Pancreas (tissue), 10 donors: ENCODE data around the gene SLC38A2. TPM values are rescaled to one million over a fixed set of nuclear protein-coding genes. Genes with fewer than 3 reads are reported as not detected.

ENCODE experiments used
- ATAC-seq, 4 donors: fragments of 200-7000 bp; cut with Tn5 transposase; one replicate each; pipeline versions ENCODE4 v1.8.0 to v1.9.1; 2020; ENCODE audit warnings: mild to moderate bottlenecking in 4 of 4, moderate library complexity in 4 of 4
- DNase-seq, 6 donors: peaks; one replicate each; pipeline ENCODE4 v3.0.0-alpha.2; 2020
- FAIRE-seq: peaks from 2 replicates; lab custom pipeline; 2012; peaks lifted over from hg19 to GRCh38; lab: Jason Lieb, UNC
- H3K27ac ChIP-seq, 4 donors: fragments of 200-600 bp; sonication (generic); 1 replicate in 3 of 4; 2 replicates in 1 of 4; pipeline versions ENCODE4 v1.5.0 to v1.8.0; 2020
- H3K27me3 ChIP-seq, 4 donors: fragments of 200-600 bp; one replicate each; pipeline ENCODE4 v1.8.0; 2021
- H3K36me3 ChIP-seq, 3 donors: fragments of 200-600 bp; sonication (generic) in 1 of 3; one replicate each; pipeline versions ENCODE4 v1.5.0 to v1.8.0; 2020 to 2021
- H3K4me1 ChIP-seq, 3 donors: fragments of 200-600 bp; one replicate each; pipeline ENCODE4 v1.8.0; 2021
- H3K4me3 ChIP-seq, 4 donors: fragments of 200-600 bp; sonication (generic) in 2 of 4; one replicate each; pipeline versions ENCODE4 v1.5.0 to v1.8.0; 2020 to 2021
- H3K9me3 ChIP-seq, 4 donors: fragments of 200-600 bp; one replicate each; pipeline ENCODE4 v1.8.0; 2021
- WGBS, 2 donors: extraction: QIAGEN DNeasy Blood & Tissue Kit; methylation state at CpG; one replicate each; pipeline ENCODE4 v1.1.7; 2013; 5-methylcytosine and 5-hydroxymethylcytosine counted together
- intact Hi-C, 3 donors: fragments of 100-400 bp; cut with DNase I; formaldehyde crosslinking; loops; one replicate each; pipeline versions ENCODE4 v1.11.1 to v1.14.2; 2022
- polyA plus RNA-seq, 2 donors: library from polyadenylated mRNA; stranded (reverse); fragments of 200-250 nt; gene quantifications; one replicate each; pipeline ENCODE4 v1.2.3, GENCODE V29; 2013
- total RNA-seq, 6 donors: library from RNA; stranded (reverse); fragmentation: NEBNext Ultra II Directional in 4 of 6; extraction: Animal tissue kit (Norgen Biotek cat#: 25700) in 4 of 6; gene quantifications; one replicate each; pipeline versions ENCODE4 v1.2.1 to v1.2.4, GENCODE V29; 2021 to 2023
- TF ChIP-seq, protein P1 (sequence below), 4 donors: fragments of 200-600 bp; sonication (generic) in 3 of 4; IDR thresholded peaks; one replicate each; pipeline versions ENCODE4 v1.5.0 to v1.8.0; 2021; ENCODE audit warnings: antibody characterized with exemption in 4 of 4
- donor health status: healthy with polysubstance abuse.
- donor health status: DM: no; HTN: no; CAD: no; lungs with moderate emphysema.
- donor health status: DM: no; HTN: no; CAD: no.
- donor health status: control.
- donor health status: control.
- donor health status: Bipolar disorder and iron deficiency.
- donor health status: DM: yes; HTN: yes; CAD: no.
- donor health status: DM: no; HTN: no; CAD: no.
- donor health status: DM: no; HTN: no; CAD: no.
- donor health status: DM: yes; HTN: yes; CAD: no.

SLC38A2 gene
- total and polyA plus RNA-seq, 8 donors = 24.2 to 155 (median 78.9) TPM

GRCh38 chr12:46386360-46386867, 13.8 kb upstream of the SLC38A2 start:
- no peak for DNase-seq
- peaks cover 11 to 41% (median 33%) of the 10 kb centered on the region in 3 donors for H3K4me1 ChIP-seq
- FAIRE-seq = no peak
- no peaks in the 10 kb centered on the region for H3K36me3 ChIP-seq
- H3K27ac ChIP-seq = peak overlapping the region in 1 of 4 donors; percentile 48
- intact Hi-C loops = no loop called here
- TF ChIP-seq, protein P1, sequence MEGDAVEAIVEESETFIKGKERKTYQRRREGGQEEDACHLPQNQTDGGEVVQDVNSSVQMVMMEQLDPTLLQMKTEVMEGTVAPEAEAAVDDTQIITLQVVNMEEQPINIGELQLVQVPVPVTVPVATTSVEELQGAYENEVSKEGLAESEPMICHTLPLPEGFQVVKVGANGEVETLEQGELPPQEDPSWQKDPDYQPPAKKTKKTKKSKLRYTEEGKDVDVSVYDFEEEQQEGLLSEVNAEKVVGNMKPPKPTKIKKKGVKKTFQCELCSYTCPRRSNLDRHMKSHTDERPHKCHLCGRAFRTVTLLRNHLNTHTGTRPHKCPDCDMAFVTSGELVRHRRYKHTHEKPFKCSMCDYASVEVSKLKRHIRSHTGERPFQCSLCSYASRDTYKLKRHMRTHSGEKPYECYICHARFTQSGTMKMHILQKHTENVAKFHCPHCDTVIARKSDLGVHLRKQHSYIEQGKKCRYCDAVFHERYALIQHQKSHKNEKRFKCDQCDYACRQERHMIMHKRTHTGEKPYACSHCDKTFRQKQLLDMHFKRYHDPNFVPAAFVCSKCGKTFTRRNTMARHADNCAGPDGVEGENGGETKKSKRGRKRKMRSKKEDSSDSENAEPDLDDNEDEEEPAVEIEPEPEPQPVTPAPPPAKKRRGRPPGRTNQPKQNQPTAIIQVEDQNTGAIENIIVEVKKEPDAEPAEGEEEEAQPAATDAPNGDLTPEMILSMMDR (IDR thresholded peaks at IDR 0.05) = no peak
- no peak for ATAC-seq
- H3K4me3 ChIP-seq = no peak overlapping the region
- no peaks in the 10 kb centered on the region for H3K9me3 ChIP-seq
- 43 to 51% methylated on average over 3 of the region's 3 CpGs for WGBS, 2 donors
- no peaks in the 10 kb centered on the region for H3K27me3 ChIP-seq

- peaks cover 11 to 41% (median 33%) of the 10 kb centered on the region in 3 donors for H3K4me1 ChIP-seq
- no peak overlapping the region for H3K4me3 ChIP-seq
- H3K36me3 ChIP-seq = no peaks in the 10 kb centered on the region
- ATAC-seq (no peak), DNase-seq (no peak), FAIRE-seq (no peak)
- H3K27ac ChIP-seq = peak overlapping the region in 2 of 4 donors; percentile 98 to 100
- no peaks in the 10 kb centered on the region for H3K27me3 ChIP-seq
- no peaks in the 10 kb centered on the region for H3K9me3 ChIP-seq
- WGBS, 2 donors = 79 to 84% methylated on average over 5 of the region's 5 CpGs
- intact Hi-C loops = no loop called here
- TF ChIP-seq, protein P1 (IDR thresholded peaks at IDR 0.05) = no peak
Observed at GRCh38 chr12:46385438-46385837, 12.9 kb upstream of the SLC38A2 start.

DNA sequence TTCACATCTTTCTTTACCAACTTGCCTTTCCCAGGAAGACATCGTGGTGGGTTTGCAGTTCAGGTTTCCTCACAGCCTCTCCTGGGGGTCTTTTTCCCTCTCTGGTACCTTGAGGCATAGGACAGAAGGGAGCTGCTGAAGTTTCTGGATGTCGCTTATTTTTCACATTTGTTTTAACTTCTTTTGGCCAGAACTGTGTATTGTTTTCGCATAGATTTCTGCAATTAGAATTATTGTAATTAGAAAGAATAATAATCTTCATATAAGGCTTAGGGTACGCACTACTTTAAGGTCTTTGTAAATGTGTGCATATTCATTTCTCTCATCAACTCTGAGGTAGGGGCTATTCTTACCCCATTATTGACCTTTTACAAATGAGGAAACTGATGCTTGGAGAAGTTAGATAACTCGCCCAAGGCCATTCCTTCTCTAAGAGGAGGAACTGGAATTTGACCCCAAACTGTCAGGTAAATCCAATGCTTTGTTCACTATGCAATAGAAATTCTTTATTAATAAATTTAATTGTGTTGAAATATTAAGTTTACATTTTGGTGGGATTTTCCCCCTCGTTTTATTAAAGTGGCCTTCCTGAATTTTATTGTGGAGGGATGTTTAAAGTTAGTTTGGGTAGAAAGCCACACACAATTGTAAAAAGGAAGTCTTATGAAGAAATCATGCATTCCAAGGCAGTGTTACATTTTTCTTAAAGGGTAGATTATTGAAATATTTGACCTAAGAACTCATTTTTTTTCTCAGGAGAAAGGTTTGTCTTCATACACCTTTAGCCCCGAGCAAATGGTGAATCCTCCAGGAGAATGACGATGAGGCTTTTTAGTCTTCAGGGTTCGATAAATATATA, 12.1 kb upstream of the SLC38A2 start:
- ATAC-seq (no peak), FAIRE-seq (no peak), DNase-seq (no peak)
- intact Hi-C loops = no loop called here
- Histone ChIP-seq H3K9me3 (no peaks in the 10 kb centered on the region), H3K27ac (peak overlapping the region; percentile 97 to 100 (median 98)), H3K4me3 (peak overlapping the region; percentile 32 to 70 (median 50)), H3K27me3 (no peaks in the 10 kb centered on the region), H3K4me1 (peaks cover 11 to 41% (median 33%) of the 10 kb centered on the region in 3 donors), H3K36me3 (no peaks in the 10 kb centered on the region)
- TF ChIP-seq, protein P1 (IDR thresholded peaks at IDR 0.05) = no peak
- 43 to 49% methylated on average over 9 of the region's 9 CpGs for WGBS, 2 donors

DNA sequence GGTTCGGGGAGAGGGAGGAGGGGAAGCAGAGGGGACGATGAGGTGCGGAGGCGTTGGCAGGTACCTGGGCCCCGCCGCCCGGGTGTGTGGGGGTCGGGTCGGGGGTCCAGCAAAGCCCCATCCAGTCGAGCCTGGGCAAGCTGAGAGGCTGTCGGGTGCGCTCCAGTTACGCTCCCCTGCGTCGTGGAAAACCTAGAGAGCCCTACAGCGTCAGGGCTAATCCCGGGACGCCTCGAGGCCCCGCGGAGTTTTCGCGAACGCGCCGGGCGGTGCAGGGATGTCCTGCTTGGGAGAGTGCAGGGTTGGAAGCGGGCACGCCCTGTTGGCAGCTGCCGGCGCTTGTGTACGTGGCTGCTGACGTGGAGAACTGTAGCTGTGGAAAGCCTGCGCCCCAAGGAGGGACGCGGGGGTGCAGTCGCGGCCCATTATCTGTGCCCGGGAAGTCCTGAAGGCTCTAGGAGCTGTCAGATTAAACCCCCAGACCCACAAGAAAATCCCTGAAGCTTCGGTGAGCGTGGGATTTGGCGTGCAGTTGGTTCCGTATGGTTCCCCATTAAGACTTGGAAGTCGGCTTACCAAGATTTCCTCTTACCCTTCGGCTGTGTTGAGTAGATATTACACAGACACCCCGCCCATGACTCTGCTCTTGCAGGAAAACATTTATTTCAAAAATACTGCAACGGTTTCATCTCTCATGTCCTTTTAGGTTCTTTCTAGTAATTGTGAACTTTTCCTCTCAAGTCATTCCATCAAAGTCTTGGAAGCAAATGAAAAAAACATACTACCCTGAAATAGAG, 11.3 kb upstream of the SLC38A2 start:
- ATAC-seq (peak; percentile 78 to 86 (median 82)), DNase-seq (peak; percentile 88 to 93 (median 90)), FAIRE-seq (no peak)
- peaks cover 11 to 41% (median 33%) of the 10 kb centered on the region in 3 donors for H3K4me1 ChIP-seq
- peak overlapping the region; percentile 32 to 70 (median 50) for H3K4me3 ChIP-seq
- no peaks in the 10 kb centered on the region for H3K9me3 ChIP-seq
- peak overlapping the region; percentile 97 to 100 (median 98) for H3K27ac ChIP-seq
- H3K36me3 ChIP-seq = no peaks in the 10 kb centered on the region
- TF ChIP-seq, protein P1 (IDR thresholded peaks at IDR 0.05) = no peak
- H3K27me3 ChIP-seq = no peaks in the 10 kb centered on the region
- 0% methylated on average over 40 to 47 of the region's 47 CpGs for WGBS, 2 donors
- intact Hi-C loops = no loop called here
